COLO668 (cell line): ENCODE results near the gene MYD88.

Source experiments
- DNase-seq: peaks from one replicate; lab custom pipeline; 2025; ENCODE audit not compliant: unreplicated experiment; lab: John Stamatoyannopoulos, UW

MYD88 gene

DNA sequence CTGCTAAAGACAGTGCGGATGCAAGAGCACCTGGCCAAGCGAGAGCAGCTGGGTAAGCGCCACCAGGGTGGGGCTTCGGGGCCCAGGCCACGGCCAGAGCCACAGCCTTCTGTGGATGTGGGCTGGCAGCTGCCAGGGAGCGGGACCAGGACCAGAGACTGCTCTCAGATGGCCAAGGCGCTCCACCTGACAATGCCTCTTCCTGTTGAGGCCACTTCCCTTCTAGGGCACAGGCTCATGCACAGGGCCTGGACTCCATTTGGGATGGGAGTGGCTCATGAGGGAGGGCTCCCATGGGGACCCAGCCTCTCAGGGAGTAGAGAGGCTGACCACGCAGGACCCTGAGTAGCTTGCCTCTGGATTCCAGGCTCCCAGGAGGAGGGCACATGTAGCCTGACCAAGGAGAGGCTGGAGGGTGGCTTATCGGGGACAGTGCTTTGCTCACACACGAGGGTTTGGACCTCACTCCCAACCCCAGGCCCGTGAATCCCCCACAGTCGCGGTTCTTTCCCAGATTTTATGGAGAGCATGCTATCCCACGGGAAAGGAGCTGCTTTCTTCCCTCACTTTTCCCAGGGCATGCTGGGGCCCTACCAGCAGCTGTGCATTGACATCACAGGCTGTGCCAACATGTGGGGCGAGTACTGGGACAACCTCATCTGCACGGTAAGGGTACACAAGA lies 26.6 kb upstream of the MYD88 start:
- no peak for DNase-seq

DNA sequence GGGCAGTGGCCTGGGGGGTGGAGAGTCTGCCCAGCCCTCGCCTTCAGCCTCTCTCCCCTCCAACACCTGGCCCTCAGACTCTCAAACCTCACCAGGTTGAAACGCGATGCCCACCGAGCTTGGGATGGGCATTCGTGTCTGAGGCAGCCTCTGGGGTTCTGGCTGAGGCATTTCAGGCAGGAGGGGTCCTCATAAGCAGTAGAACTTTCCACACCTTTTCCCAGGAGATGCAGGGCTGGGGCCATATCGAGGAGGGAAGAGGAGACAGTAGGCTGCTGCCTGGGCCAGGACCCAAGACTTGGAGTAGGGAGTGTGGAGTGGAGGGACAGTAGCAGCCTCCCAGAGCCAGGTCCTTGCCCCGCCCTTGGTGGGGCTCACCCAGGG lies 26.1 kb upstream of the MYD88 start:
- DNase-seq: no peak

DNA sequence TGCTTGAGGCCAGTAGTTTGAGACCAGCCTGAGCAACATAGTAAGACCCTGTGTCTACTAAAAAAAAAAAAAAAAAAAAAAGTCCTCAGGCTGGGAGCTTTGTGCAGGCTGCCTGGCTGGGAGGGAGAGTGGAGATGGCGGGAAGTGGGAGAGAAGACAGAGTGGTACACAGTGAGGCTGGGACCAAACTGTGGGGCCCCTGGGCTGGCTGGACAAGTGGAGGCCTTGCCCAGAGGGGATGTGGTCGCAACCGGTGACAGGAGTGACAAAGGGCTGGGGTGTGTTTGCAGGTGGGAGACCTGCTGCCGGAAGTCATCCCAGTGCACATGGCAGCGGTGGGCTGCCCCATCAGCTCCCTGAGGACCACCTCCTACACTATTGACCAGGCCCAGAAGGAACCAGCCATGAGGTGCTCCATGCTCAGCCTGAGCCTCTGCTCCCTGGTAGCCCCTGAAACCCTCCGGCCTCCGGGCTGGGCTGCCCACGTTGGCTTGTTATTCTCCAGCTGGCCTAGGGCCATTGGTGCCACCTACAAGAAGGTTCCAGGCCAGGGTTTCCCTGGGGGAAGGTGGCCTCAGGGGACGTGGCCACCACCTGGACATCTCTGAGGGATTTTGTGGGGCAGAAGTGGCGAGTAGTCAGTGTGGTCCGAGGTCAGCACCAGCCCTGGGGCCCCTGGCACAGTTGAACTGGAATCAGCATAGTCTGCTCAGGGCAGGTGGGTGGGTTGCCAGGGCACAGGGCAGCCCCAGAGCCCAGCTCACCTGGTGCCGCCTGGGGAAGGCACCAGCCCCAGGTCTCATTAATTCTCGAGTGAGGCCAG lies 24.2 kb upstream of the MYD88 start:
- no peak for DNase-seq

- DNase-seq: no peak
Measured at GRCh38 chr3:38114875-38115644, 23.4 kb upstream of the MYD88 start.

DNA sequence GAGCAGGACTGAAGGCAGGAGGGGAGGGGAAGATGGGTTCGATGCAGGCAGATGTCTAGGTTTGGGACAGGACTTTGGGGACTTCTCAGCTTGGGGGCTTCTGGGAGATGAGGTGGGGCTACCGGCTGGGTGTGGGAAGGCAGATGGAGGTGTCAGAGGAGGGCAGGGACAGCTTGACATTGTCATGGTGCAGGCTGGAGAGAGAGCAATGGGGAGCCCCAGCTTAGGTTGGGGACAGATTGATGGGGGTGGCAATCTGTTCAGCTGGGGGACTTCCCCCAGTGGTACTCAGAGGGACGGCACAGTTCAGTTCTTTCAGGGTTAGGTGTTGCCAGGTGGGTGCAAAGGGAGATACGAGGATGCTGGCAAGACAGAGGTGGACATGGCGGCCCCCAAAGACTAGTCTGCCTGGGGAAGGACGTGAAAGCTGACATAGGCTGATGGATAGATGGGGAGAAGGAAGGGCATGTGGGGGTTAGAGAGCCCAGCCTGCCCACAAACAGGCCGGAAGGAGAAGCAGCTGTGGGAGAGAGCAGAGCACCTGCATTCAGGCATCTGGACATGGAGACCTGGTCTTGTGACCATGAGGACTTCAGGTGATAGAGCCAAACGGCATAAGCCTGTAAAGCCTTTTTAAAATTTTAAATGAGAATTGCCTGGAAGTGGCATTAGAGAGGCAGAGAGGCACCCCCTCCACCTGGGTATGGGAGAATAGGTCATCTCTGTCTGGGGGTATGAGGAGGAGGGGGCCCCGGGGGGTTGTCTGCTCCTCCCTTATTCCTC lies 22.6 kb upstream of the MYD88 start:
- no peak for DNase-seq

DNA sequence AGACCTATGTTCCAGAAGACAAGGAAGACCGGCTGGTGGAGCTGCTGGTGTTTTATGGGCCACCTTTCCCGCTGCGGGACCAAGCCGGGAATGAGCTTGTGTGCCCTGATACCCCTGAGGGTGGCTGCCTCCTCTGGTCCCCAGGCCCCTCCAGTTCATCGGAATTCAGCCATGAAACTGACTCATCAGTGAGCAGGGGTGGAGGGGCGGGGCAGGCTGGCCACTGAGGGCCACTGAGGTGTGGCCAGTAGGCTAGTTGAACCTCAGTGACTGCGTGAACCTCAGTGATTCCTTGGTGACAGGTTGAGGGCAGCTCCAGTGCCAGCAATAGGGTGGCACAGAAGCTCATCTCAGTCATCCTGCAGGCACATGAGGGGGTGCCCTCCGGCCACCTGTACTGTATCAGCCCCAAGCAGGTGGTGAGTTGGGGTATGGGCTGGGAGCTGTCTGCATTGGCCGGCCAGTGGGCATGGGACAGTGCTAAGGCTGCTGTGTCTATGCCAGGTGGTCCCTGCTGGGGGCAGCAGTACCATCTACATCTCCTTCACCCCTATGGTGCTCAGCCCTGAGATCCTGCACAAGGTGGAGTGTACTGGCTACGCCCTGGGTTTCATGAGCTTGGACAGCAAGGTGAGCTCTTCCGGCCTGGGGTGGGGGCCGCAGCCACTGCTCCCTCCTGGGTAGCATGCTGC lies 21.8 kb upstream of the MYD88 start:
- DNase-seq: no peak

GRCh38 chr3:38117163-38117716 lies 21.2 kb upstream of the MYD88 start:
- DNase-seq: no peak

DNA sequence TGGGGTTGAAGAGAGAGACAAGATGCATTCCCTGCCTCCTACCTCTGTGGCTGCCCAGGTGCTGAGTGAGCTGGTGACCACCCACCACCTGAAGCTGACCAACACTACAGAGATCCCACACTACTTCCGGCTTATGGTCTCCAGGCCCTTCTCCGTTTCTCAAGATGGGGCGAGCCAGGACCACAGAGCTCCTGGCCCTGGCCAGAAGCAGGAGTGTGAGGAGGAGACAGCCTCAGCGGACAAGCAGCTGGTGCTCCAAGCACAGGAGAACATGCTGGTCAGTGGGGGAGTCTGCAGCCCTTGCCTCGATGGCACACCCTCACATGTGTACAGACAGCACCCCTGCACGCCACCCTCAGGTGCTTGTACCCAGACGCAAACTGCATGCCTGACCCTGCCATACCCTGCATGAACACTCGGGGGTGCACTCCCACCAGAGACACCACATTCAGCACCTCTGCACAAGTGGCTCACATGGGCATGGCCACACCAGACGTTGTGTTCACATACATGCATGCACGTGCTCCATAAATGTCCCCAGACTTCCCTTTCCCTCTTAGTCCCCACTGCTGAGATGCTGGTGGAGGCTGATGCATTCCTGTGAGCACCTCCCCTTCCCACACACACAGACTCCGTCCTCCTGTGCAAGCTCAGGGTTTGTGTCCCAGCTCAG lies 20.6 kb upstream of the MYD88 start:
- peak; percentile 35 for DNase-seq

DNA sequence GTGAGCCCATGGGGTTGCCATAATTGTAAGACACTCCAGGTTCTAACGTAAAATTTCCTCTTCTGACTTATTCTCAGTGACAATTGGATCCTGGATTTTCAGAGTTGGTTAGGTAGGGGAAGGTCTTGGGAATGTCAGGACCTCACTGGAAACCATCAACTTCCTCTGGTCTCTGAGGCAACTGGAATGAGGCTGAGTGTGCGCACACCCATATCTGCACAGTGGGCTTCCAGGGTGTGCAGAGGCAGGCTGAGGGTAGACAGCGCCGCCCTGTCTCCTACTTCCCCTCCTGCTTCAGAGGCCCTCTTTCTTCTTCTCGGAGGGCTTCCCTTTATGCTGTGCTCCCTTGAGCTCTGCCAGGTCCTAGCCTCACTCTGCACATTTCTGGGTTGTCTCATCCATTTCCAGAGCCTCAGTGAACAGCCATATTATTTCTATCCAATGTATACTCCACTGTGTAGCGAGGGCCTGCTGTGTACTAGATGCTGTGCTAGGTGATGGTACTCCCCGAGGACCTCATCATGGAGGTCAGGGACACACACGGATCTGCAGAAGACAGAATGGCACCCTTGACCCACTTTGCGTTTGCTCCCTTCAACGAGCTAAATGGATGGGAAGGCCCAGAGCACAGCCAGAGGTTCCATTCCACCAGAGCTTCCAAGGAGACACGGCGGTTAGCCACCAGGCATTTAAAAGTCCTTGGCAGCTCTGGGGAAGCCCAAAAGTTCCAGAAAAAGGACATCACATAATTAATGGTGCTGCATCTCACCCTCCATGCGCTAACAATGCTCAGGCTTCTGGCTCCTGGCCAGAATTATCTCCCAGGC lies 19.8 kb upstream of the MYD88 start:
- no peak for DNase-seq

- no peak for DNase-seq
Measured at GRCh38 chr3:38119248-38119544, 19.3 kb upstream of the MYD88 start.

- no peak for DNase-seq
Measured at GRCh38 chr3:38119821-38120692, 18.4 kb upstream of the MYD88 start.

DNA sequence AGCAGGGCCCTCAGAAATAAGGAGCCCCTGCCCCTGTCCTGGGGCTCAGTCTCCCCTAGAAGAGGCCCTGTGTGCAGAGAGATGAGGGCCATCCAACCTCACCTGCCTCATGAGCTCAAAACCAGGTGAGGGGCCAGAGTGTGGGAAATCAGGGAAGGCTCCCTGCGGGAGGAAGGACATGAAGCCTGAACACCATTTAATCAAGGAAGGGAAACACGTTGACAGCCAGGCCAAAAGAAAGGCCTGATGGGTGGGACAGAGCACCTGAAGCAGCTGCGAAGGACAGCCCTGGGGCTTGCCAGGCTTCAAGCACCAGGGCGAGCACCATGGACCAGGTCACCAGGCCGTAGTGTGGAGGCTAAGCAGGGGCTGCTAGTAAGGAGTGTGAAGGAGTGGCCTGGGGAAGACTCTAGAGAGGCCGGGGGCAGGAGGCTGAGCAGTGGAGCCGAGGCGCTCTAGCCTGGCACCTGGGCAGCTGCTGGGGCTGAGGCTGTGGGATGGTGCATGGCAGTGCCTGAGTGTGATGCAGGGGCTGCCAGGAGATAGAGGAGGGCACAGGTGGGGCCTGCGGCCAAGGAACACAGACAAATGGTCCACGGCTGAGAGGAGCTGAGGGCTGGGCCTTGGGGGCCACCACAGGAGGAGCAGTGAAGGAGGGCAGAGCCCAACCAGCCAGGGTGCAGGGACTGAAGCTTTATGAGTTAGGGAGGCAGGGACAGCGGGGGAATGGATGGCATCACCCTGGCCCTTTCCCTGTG lies 17.6 kb upstream of the MYD88 start:
- no peak for DNase-seq

DNA sequence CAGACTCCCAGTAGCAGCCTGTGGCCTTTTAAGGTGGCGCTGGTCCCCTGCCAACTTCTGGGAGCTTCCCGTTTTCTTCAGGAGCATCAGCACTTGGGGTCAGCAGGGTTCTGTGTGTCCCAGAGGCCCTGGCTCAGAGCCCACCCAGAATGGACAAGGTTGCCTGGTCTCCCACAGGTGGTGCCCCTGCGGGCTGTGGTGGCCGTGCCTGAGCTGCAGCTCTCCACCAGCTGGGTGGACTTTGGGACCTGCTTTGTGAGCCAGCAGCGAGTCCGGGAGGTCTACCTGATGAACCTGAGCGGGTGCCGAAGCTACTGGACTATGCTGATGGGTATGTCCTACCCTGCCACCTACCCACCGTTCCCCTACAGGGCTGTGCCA lies 17.0 kb upstream of the MYD88 start:
- DNase-seq: no peak

GRCh38 chr3:38121832-38122461 lies 16.5 kb upstream of the MYD88 start:
- no peak for DNase-seq

- DNase-seq: no peak
Measured at GRCh38 chr3:38122712-38123290, 15.7 kb upstream of the MYD88 start.

GRCh38 chr3:38124324-38125122 lies 13.9 kb upstream of the MYD88 start:
- peak; percentile 5 for DNase-seq
